WTC11 (cell line): ENCODE data around the gene S100A8. TPM values are rescaled to one million over a fixed set of nuclear protein-coding genes. Genes with fewer than 3 reads are reported as not detected.

Experiments used
- ATAC-seq: fragments of 200-7000 bp; cut with Tn5 transposase; 2 replicates; pipeline ENCODE4 v1.10.0; 2021; ENCODE audit warnings: mild to moderate bottlenecking, moderate library complexity
- CTCF ChIA-PET: fragments of 300-600 bp; sonication (Branson Sonifier 250); formaldehyde crosslinking; loops from one replicate; lab custom pipeline; 2021; ENCODE audit warnings: antibody characterized with exemption; lab: Charles Lee
- POLR2A ChIA-PET: fragments of 350-600 bp; sonication (Branson Sonifier 250); formaldehyde crosslinking; loops from one replicate; lab custom pipeline; 2021; ENCODE audit warnings: antibody characterized with exemption; lab: Charles Lee
- DNase-seq: peaks from one replicate; pipeline ENCODE4 v3.0.0; 2021; ENCODE audit warnings: low spot score
- H3K27ac Mint-ChIP-seq: 2 replicates; pipeline ENCODE4 v1.8.0; 2021; ENCODE audit warnings: mixed read lengths
- H3K27me3 Mint-ChIP-seq: 2 replicates; pipeline ENCODE4 v1.8.0; 2021; ENCODE audit warnings: low read depth, mild to moderate bottlenecking, moderate library complexity, mixed read lengths
- H3K36me3 Mint-ChIP-seq: 2 replicates; pipeline ENCODE4 v1.8.0; 2021; ENCODE audit warnings: mixed read lengths
- H3K4me1 Mint-ChIP-seq: 2 replicates; pipeline ENCODE4 v1.8.0; 2022; ENCODE audit warnings: mixed read lengths
- H3K4me3 Mint-ChIP-seq: 2 replicates; pipeline ENCODE4 v1.8.0; 2021; ENCODE audit warnings: mild to moderate bottlenecking, moderate library complexity, mixed read lengths
- H3K9me3 Mint-ChIP-seq: 2 replicates; pipeline ENCODE4 v1.8.0; 2021; ENCODE audit warnings: mixed read lengths
- AR ChIP-seq: fragments of 250-450 bp; sonication (Bioruptor Pico); IDR thresholded peaks from 2 replicates; pipeline ENCODE4 v1.9.0; 2021; ENCODE audit warnings: mild to moderate bottlenecking
- ATF3 ChIP-seq: sonication (generic); formaldehyde crosslinking; conservative IDR thresholded peaks from 2 replicates; pipeline ENCODE4 v1.8.1; 2022; ENCODE audit warnings: mild to moderate bottlenecking, missing genetic modification reagents
- ATF6 ChIP-seq: sonication (generic); formaldehyde crosslinking; IDR thresholded peaks from 2 replicates; pipeline ENCODE4 v1.8.1; 2023; ENCODE audit warnings: mild to moderate bottlenecking, missing genetic modification reagents
- CDX4 ChIP-seq: fragments of 250-450 bp; sonication (Bioruptor Pico); IDR thresholded peaks from 2 replicates; pipeline ENCODE4 v1.9.0; 2021; ENCODE audit warnings: moderate library complexity, mild to moderate bottlenecking, inconsistent platforms, borderline replicate concordance
- GRHL2 ChIP-seq: fragments of 250-450 bp; sonication (Bioruptor Pico); IDR thresholded peaks from 2 replicates; pipeline ENCODE4 v1.8.0; 2022; ENCODE audit warnings: mild to moderate bottlenecking, moderate library complexity; ENCODE audit not compliant: insufficient replicate concordance, severe bottlenecking
- GTF2I ChIP-seq: fragments of 250-450 bp; sonication (Bioruptor Pico); conservative IDR thresholded peaks from 2 replicates; pipeline ENCODE4 v1.4.0; 2021; ENCODE audit warnings: mild to moderate bottlenecking
- HMGA2 ChIP-seq: fragments of 250-450 bp; sonication (Bioruptor Pico); IDR thresholded peaks from 2 replicates; pipeline ENCODE4 v1.4.0; 2021; ENCODE audit warnings: mild to moderate bottlenecking, moderate library complexity
- JUN ChIP-seq: sonication (generic); formaldehyde crosslinking; IDR thresholded peaks from 2 replicates; pipeline ENCODE4 v1.8.0; 2023; ENCODE audit warnings: mild to moderate bottlenecking, missing genetic modification reagents
- MAX ChIP-seq: sonication (generic); formaldehyde crosslinking; IDR thresholded peaks from 2 replicates; pipeline ENCODE4 v1.8.0; 2022; ENCODE audit warnings: mild to moderate bottlenecking, missing genetic modification reagents
- NFYB ChIP-seq: sonication (generic); formaldehyde crosslinking; conservative IDR thresholded peaks from 2 replicates; pipeline ENCODE4 v1.8.0; 2022; ENCODE audit warnings: low read depth, missing genetic modification reagents
- NR2C2 ChIP-seq: sonication (generic); formaldehyde crosslinking; IDR thresholded peaks from 2 replicates; pipeline ENCODE4 v1.8.0; 2022; ENCODE audit warnings: mild to moderate bottlenecking, missing genetic modification reagents
- NR3C1 ChIP-seq: sonication (generic); formaldehyde crosslinking; conservative IDR thresholded peaks from 2 replicates; pipeline ENCODE4 v1.8.1; 2023; ENCODE audit warnings: low read depth, mild to moderate bottlenecking, missing genetic modification reagents
- TCF7 ChIP-seq: sonication (generic); formaldehyde crosslinking; IDR thresholded peaks from 2 replicates; pipeline ENCODE4 v1.8.0; 2022; ENCODE audit warnings: mild to moderate bottlenecking, low read depth, missing genetic modification reagents, moderate library complexity
- TEAD1 ChIP-seq: sonication (generic); formaldehyde crosslinking; IDR thresholded peaks from 2 replicates; pipeline ENCODE4 v1.8.0; 2022; ENCODE audit warnings: mild to moderate bottlenecking, missing genetic modification reagents
- TEAD4 ChIP-seq: sonication (generic); formaldehyde crosslinking; IDR thresholded peaks from 2 replicates; pipeline ENCODE4 v1.8.0; 2022; ENCODE audit warnings: mild to moderate bottlenecking, missing genetic modification reagents
- TP53 ChIP-seq: sonication (generic); formaldehyde crosslinking; IDR thresholded peaks from 2 replicates; pipeline ENCODE4 v1.8.1; 2023; ENCODE audit warnings: mild to moderate bottlenecking, missing genetic modification reagents
- ZNF281 ChIP-seq: sonication (generic); formaldehyde crosslinking; IDR thresholded peaks from 2 replicates; pipeline ENCODE4 v1.8.0; 2023; ENCODE audit warnings: mild to moderate bottlenecking, missing genetic modification reagents
- ZNF416 ChIP-seq: fragments of 250-450 bp; sonication (Bioruptor Pico); IDR thresholded peaks from 2 replicates; pipeline ENCODE4 v1.9.0; 2021; ENCODE audit warnings: mild to moderate bottlenecking, inconsistent platforms
- ZNF425 ChIP-seq: fragments of 250-450 bp; sonication (Bioruptor Pico); conservative IDR thresholded peaks from 2 replicates; pipeline ENCODE4 v1.9.0; 2021; ENCODE audit warnings: mild to moderate bottlenecking
- total RNA-seq: library from RNA; stranded (reverse); gene quantifications from 3 replicates; pipeline ENCODE4 v1.2.3, GENCODE V29; 2021

S100A8 gene
- total RNA-seq, 1 experiment from 2014 or later = not detected

- H3K27me3 Mint-ChIP-seq = peaks cover 18% of the 10 kb centered on the region; the same call in 1 of the 2 replicates
- POLR2A ChIA-PET = no interaction called here
These were observed 40.4 kb downstream of the S100A8 start for GRCh38 chr1:153350321-153350957.

GRCh38 chr1:153349363-153350320 lies 41.2 kb downstream of the S100A8 start:
- H3K36me3 Mint-ChIP-seq = no peaks in the 10 kb centered on the region
- no peak for TF ChIP-seq HMGA2 (CRISPR knock-in tag)
- no peak for TF ChIP-seq GTF2I (CRISPR knock-in tag)
- no peak for TF ChIP-seq AR (CRISPR knock-in tag)
- no peak for TF ChIP-seq CDX4
- no peak for TF ChIP-seq JUN (CRISPR knock-in tag)
- no peak for TF ChIP-seq TCF7 (CRISPR knock-in tag)
- no peak for TF ChIP-seq ATF3 (CRISPR knock-in tag)
- TF ChIP-seq TP53 (CRISPR knock-in tag) = no peak
- TF ChIP-seq MAX (CRISPR knock-in tag) = no peak
- no peak for TF ChIP-seq ZNF425 (CRISPR knock-in tag)
- no peak for TF ChIP-seq ATF6 (CRISPR knock-in tag)
- TF ChIP-seq TEAD4 (CRISPR knock-in tag) = no peak
- no peak for TF ChIP-seq ZNF416
- H3K4me1 Mint-ChIP-seq = peaks cover 3% of the 10 kb centered on the region; the same call in 1 of the 2 replicates
- peaks cover 18% of the 10 kb centered on the region; the same call in 1 of the 2 replicates for H3K27me3 Mint-ChIP-seq
- no peak overlapping the region for H3K4me3 Mint-ChIP-seq
- H3K9me3 Mint-ChIP-seq = no peaks in the 10 kb centered on the region
- no peak overlapping the region for H3K27ac Mint-ChIP-seq
- ChIA-PET CTCF (interaction anchor here (0.7 to 2.4 kb wide), 8 partner anchors 8 to 195 kb away, joined by 3 to 33 read pairs (median 4); partner anchors contain the start of gene S100A9), POLR2A (no interaction called here)
- no peak for ATAC-seq
- no peak for DNase-seq

More at GRCh38 chr1:153350321-153350957, 40.4 kb downstream of the S100A8 start:
- DNase-seq (no peak), ATAC-seq (no peak)
- Mint-ChIP-seq H3K27ac (no peak overlapping the region), H3K4me1 (peaks cover 3% of the 10 kb centered on the region; the same call in 1 of the 2 replicates), H3K36me3 (no peaks in the 10 kb centered on the region), H3K4me3 (no peak overlapping the region), H3K9me3 (no peaks in the 10 kb centered on the region)
- TF ChIP-seq GTF2I (CRISPR knock-in tag) (no peak), GRHL2 (CRISPR knock-in tag) (no peak), NFYB (CRISPR knock-in tag) (no peak), NR3C1 (CRISPR knock-in tag) (no peak), ZNF281 (no peak), TEAD1 (CRISPR knock-in tag) (no peak), NR2C2 (CRISPR knock-in tag) (no peak)
- CTCF ChIA-PET = interaction anchor here (0.6 to 2.4 kb wide), 4 partner anchors 116 to 330 kb away, joined by 3 to 33 read pairs (median 4); no protein-coding TSS in a partner anchor
